ENCODE measurements around the gene ANK3. TPM values are rescaled to one million over a fixed set of nuclear protein-coding genes. Genes with fewer than 3 reads are reported as not detected.

The ANK3 gene
- total and polyA plus RNA-seq, 2 donors from 2014 or later: 38.2 to 214 TPM

GRCh38 chr10:60314069-60314940, 75.4 kb downstream of the ANK3 start:
- FAIRE-seq: no peak
- Histone ChIP-seq H3K27ac (ENCODE audit: low read depth in 2 of 2, low read length in 2 of 2) (no peak overlapping the region), H3K4me1 (ENCODE audit: control insufficient read depth in 2 of 3, insufficient read depth in 2 of 3, low read depth in 1 of 3, low read length in 3 of 3) (peaks cover 0 to 6% (median 4%) of the 10 kb centered on the region in 3 donors), H3K9ac (ENCODE audit: low read length in 3 of 3) (no peak overlapping the region), H3K4me3 (ENCODE audit: low read length in 3 of 3) (no peak overlapping the region), H3K36me3 (ENCODE audit: control insufficient read depth in 2 of 3, insufficient read depth in 3 of 3, low read length in 3 of 3) (no peaks in the 10 kb centered on the region), H3K27me3 (ENCODE audit: control insufficient read depth, insufficient read depth, low read length) (no peaks in the 10 kb centered on the region), H3K9me3 (ENCODE audit: control insufficient read depth in 2 of 3, insufficient read depth in 1 of 3, low read length in 3 of 3) (no peaks in the 10 kb centered on the region)
- intact Hi-C loops (cut with DNase I): no loop called here
- TF ChIP-seq CTCF (IDR thresholded peaks at IDR 0.05; ENCODE audit: borderline replicate concordance, extremely low read depth, insufficient read depth): no peak
- no peak for DNase-seq

GRCh38 chr10:60313589-60313952, 76.1 kb downstream of the ANK3 start:
- Histone ChIP-seq H3K9me3 (ENCODE audit: control insufficient read depth in 2 of 3, insufficient read depth in 1 of 3, low read length in 3 of 3) (no peaks in the 10 kb centered on the region), H3K9ac (ENCODE audit: low read length in 3 of 3) (no peak overlapping the region)

GRCh38 chr10:60312818-60313588, 76.7 kb downstream of the ANK3 start:
- TF ChIP-seq CTCF (IDR thresholded peaks at IDR 0.05; ENCODE audit: borderline replicate concordance, extremely low read depth, insufficient read depth): no peak
- Histone ChIP-seq H3K4me1 (ENCODE audit: control insufficient read depth in 2 of 3, insufficient read depth in 2 of 3, low read depth in 1 of 3, low read length in 3 of 3) (peaks cover 0 to 6% (median 4%) of the 10 kb centered on the region in 3 donors), H3K36me3 (ENCODE audit: control insufficient read depth in 2 of 3, insufficient read depth in 3 of 3, low read length in 3 of 3) (no peaks in the 10 kb centered on the region), H3K4me3 (ENCODE audit: low read length in 3 of 3) (no peak overlapping the region), H3K9me3 (ENCODE audit: control insufficient read depth in 2 of 3, insufficient read depth in 1 of 3, low read length in 3 of 3) (no peaks in the 10 kb centered on the region), H3K9ac (ENCODE audit: low read length in 3 of 3) (no peak overlapping the region), H3K27ac (ENCODE audit: low read depth in 2 of 2, low read length in 2 of 2) (no peak overlapping the region), H3K27me3 (ENCODE audit: control insufficient read depth, insufficient read depth, low read length) (no peaks in the 10 kb centered on the region)
- DNase-seq (no peak), FAIRE-seq (no peak)
- intact Hi-C loops (cut with DNase I): no loop called here

More at GRCh38 chr10:60313589-60313952, 76.1 kb downstream of the ANK3 start:
- Histone ChIP-seq H3K27me3 (ENCODE audit: control insufficient read depth, insufficient read depth, low read length) (no peaks in the 10 kb centered on the region), H3K4me3 (ENCODE audit: low read length in 3 of 3) (no peak overlapping the region), H3K36me3 (ENCODE audit: control insufficient read depth in 2 of 3, insufficient read depth in 3 of 3, low read length in 3 of 3) (no peaks in the 10 kb centered on the region), H3K4me1 (ENCODE audit: control insufficient read depth in 2 of 3, insufficient read depth in 2 of 3, low read depth in 1 of 3, low read length in 3 of 3) (peaks cover 0 to 6% (median 4%) of the 10 kb centered on the region in 3 donors), H3K27ac (ENCODE audit: low read depth in 2 of 2, low read length in 2 of 2) (no peak overlapping the region)
- TF ChIP-seq CTCF (IDR thresholded peaks at IDR 0.05; ENCODE audit: borderline replicate concordance, extremely low read depth, insufficient read depth): no peak
- no peak for FAIRE-seq
- no peak for DNase-seq
- intact Hi-C loops (cut with DNase I): no loop called here

All from kidney (tissue), 14 donors.